HEK293 (cell line): ENCODE results near the gene ZNF469.

Source experiments
- CTCF ChIA-PET: fragments of 350-600 bp; formaldehyde crosslinking; extraction: SDS; loops from one replicate; lab custom pipeline; 2021; ENCODE audit warnings: antibody characterized with exemption; lab: Yijun Ruan, JAX
- POLR2A ChIA-PET: fragments of 300-600 bp; formaldehyde crosslinking; extraction: SDS; loops from one replicate; lab custom pipeline; 2020; ENCODE audit warnings: antibody characterized with exemption, inconsistent platforms; lab: Yijun Ruan, JAX
- H3K27ac ChIP-seq: fragments of 200-500 bp; sonication (Bioruptor generic); 2 replicates; pipeline ENCODE4 v1.5.1; 2014; ENCODE audit warnings: low read depth, low read length, control low read depth, inconsistent platforms; ENCODE audit errors: extremely low read depth
- H3K36me3 ChIP-seq, 2 experiments: fragments of 200-500 bp in 1 of 2; sonication (Bioruptor generic) in 1 of 2; 1 replicate in 1 of 2; 2 replicates in 1 of 2; pipeline ENCODE4 v1.5.1; 2014 to 2017; ENCODE audit warnings: inconsistent platforms in 2 of 2, low read length in 2 of 2; ENCODE audit not compliant: control insufficient read depth in 2 of 2, insufficient read depth in 1 of 2
- H3K4me1 ChIP-seq: fragments of 200-500 bp; sonication (Bioruptor generic); 2 replicates; pipeline ENCODE4 v1.5.1; 2014; ENCODE audit warnings: mild to moderate bottlenecking, low read length, inconsistent platforms; ENCODE audit not compliant: control insufficient read depth, insufficient read depth
- H3K4me3 ChIP-seq: 2 replicates; pipeline ENCODE4 v1.5.1; 2011; ENCODE audit warnings: low read depth, mild to moderate bottlenecking, control low read depth, low read length, moderate library complexity
- H3K9me3 ChIP-seq: fragments of 200-500 bp; sonication (Bioruptor generic); 2 replicates; pipeline ENCODE4 v1.5.1; 2014; ENCODE audit warnings: low read depth, low read length, inconsistent platforms; ENCODE audit not compliant: control insufficient read depth, insufficient read depth
- HIC1 ChIP-seq: fragments of 450-650 bp; formaldehyde crosslinking; IDR thresholded peaks from 2 replicates; pipeline ENCODE4 v1.5.1; 2016; ENCODE audit warnings: missing biosample characterization, missing genetic modification characterization
- HOXA7 ChIP-seq: sonication (generic); formaldehyde crosslinking; IDR thresholded peaks from 2 replicates; pipeline ENCODE4 v1.8.1; 2022; ENCODE audit warnings: missing genetic modification reagents, borderline replicate concordance
- PRDM10 ChIP-seq: fragments of 450-650 bp; formaldehyde crosslinking; IDR thresholded peaks from 2 replicates; pipeline ENCODE4 v1.5.1; 2016; ENCODE audit warnings: missing biosample characterization, missing genetic modification characterization
- REST ChIP-seq: fragments of 450-650 bp; formaldehyde crosslinking; IDR thresholded peaks from 2 replicates; pipeline ENCODE4 v1.5.1; 2016; ENCODE audit warnings: missing biosample characterization, missing genetic modification characterization
- ZFP41 ChIP-seq: fragments of 450-650 bp; formaldehyde crosslinking; IDR thresholded peaks from 2 replicates; pipeline ENCODE4 v1.5.1; 2016; ENCODE audit warnings: missing biosample characterization, missing genetic modification characterization, borderline replicate concordance
- ZNF114 ChIP-seq: fragments of 450-650 bp; formaldehyde crosslinking; IDR thresholded peaks from 2 replicates; pipeline ENCODE4 v1.5.0; 2017; ENCODE audit warnings: missing biosample characterization, missing genetic modification characterization
- ZNF16 ChIP-seq: fragments of 450-650 bp; formaldehyde crosslinking; IDR thresholded peaks from 2 replicates; pipeline ENCODE4 v1.5.1; 2016; ENCODE audit warnings: low read depth, missing biosample characterization, missing genetic modification characterization
- ZNF274 ChIP-seq, 2 experiments: fragments of 200-500 bp in 1 of 2; fragments of 450-650 bp in 1 of 2; sonication (Bioruptor generic) in 1 of 2; formaldehyde crosslinking in 1 of 2; IDR thresholded peaks; 2 replicates each; pipeline versions ENCODE4 v1.5.1 to v1.6.1; 2014 to 2016; ENCODE audit warnings: borderline replicate concordance in 1 of 2, inconsistent platforms in 1 of 2, low read length in 1 of 2, missing biosample characterization in 1 of 2, missing genetic modification characterization in 1 of 2
- ZNF335 ChIP-seq: fragments of 450-650 bp; formaldehyde crosslinking; conservative IDR thresholded peaks from 2 replicates; pipeline ENCODE4 v1.5.1; 2016; ENCODE audit warnings: missing biosample characterization, missing genetic modification characterization
- ZNF354C ChIP-seq: fragments of 450-650 bp; formaldehyde crosslinking; IDR thresholded peaks from 2 replicates; pipeline ENCODE4 v1.5.1; 2016; ENCODE audit warnings: missing biosample characterization, missing genetic modification characterization, low read depth, borderline replicate concordance
- ZNF362 ChIP-seq: fragments of 450-650 bp; formaldehyde crosslinking; IDR thresholded peaks from 2 replicates; pipeline ENCODE4 v1.5.1; 2016; ENCODE audit warnings: missing biosample characterization, missing genetic modification characterization
- ZNF549 ChIP-seq: fragments of 450-650 bp; IDR thresholded peaks from 2 replicates; pipeline ENCODE4 v1.5.1; 2018; ENCODE audit warnings: missing biosample characterization, missing genetic modification characterization, mild to moderate bottlenecking, inconsistent platforms, moderate library complexity
- ZNF776 ChIP-seq: fragments of 450-650 bp; formaldehyde crosslinking; IDR thresholded peaks from 2 replicates; pipeline ENCODE4 v1.5.0; 2017; ENCODE audit warnings: missing biosample characterization, missing genetic modification characterization, borderline replicate concordance
- ZNF837 ChIP-seq: fragments of 450-650 bp; formaldehyde crosslinking; IDR thresholded peaks from 2 replicates; pipeline ENCODE4 v1.5.1; 2016; ENCODE audit warnings: missing biosample characterization, missing genetic modification characterization
- ZSCAN18 ChIP-seq: fragments of 450-650 bp; formaldehyde crosslinking; IDR thresholded peaks from 2 replicates; pipeline ENCODE4 v1.5.1; 2016; ENCODE audit warnings: missing biosample characterization, missing genetic modification characterization

Gene ZNF469

GRCh38 chr16:88345031-88345720, 37.6 kb upstream of the ZNF469 start:
- CTCF ChIA-PET: no interaction called here

GRCh38 chr16:88345721-88346560, 36.8 kb upstream of the ZNF469 start:
- no peaks in the 10 kb centered on the region for H3K36me3 ChIP-seq
- POLR2A ChIA-PET: no interaction called here
- H3K4me3 ChIP-seq: no peak overlapping the region
- H3K9me3 ChIP-seq: no peaks in the 10 kb centered on the region
- H3K27ac ChIP-seq: no peak overlapping the region
- H3K4me1 ChIP-seq: no peaks in the 10 kb centered on the region
- CTCF ChIA-PET: no interaction called here
- TF ChIP-seq ZNF354C (tag by site-specific recombination) (no peak), REST (no peak), ZFP41 (tag by site-specific recombination) (no peak), ZNF549 (tag by site-specific recombination) (no peak), ZNF776 (tag by site-specific recombination) (no peak), ZNF335 (tag by site-specific recombination) (no peak), ZNF362 (tag by site-specific recombination) (no peak), ZSCAN18 (tag by site-specific recombination) (no peak), ZNF16 (tag by site-specific recombination) (no peak)

More at GRCh38 chr16:88345031-88345720, 37.6 kb upstream of the ZNF469 start:
- no peak overlapping the region for H3K27ac ChIP-seq
- POLR2A ChIA-PET: no interaction called here
- no peaks in the 10 kb centered on the region for H3K36me3 ChIP-seq
- no peaks in the 10 kb centered on the region for H3K4me1 ChIP-seq
- TF ChIP-seq HOXA7 (CRISPR knock-in tag) (no peak), ZNF16 (tag by site-specific recombination) (no peak), ZNF274 (IDR thresholded peaks at IDR 0.05; ENCODE audit: low read length) (no peak), ZNF274 (tag by site-specific recombination; IDR thresholded peaks at IDR 0.05; ENCODE audit: borderline replicate concordance) (no peak), ZNF837 (tag by site-specific recombination) (no peak), ZNF114 (tag by site-specific recombination) (no peak), PRDM10 (tag by site-specific recombination) (no peak), HIC1 (tag by site-specific recombination) (no peak)
- H3K4me3 ChIP-seq: no peak overlapping the region
- no peaks in the 10 kb centered on the region for H3K9me3 ChIP-seq
